Pancreas (tissue), 10 donors: ENCODE results near the gene GPX3. TPM values are rescaled to one million over a fixed set of nuclear protein-coding genes. Genes with fewer than 3 reads are reported as not detected.
A peak's percentile ranks its signal among the peaks of the same experiment; 100 is the strongest.

ENCODE experiments used
- ATAC-seq, 4 donors: fragments of 200-7000 bp; cut with Tn5 transposase; one replicate each; pipeline versions ENCODE4 v1.8.0 to v1.9.1; 2020; ENCODE audit warnings: mild to moderate bottlenecking in 4 of 4, moderate library complexity in 4 of 4
- DNase-seq, 6 donors: peaks; one replicate each; pipeline ENCODE4 v3.0.0-alpha.2; 2020
- FAIRE-seq: peaks from 2 replicates; lab custom pipeline; 2012; peaks lifted over from hg19 to GRCh38; lab: Jason Lieb, UNC
- H3K27ac ChIP-seq, 4 donors: fragments of 200-600 bp; sonication (generic); 1 replicate in 3 of 4; 2 replicates in 1 of 4; pipeline versions ENCODE4 v1.5.0 to v1.8.0; 2020
- H3K27me3 ChIP-seq, 4 donors: fragments of 200-600 bp; one replicate each; pipeline ENCODE4 v1.8.0; 2021
- H3K36me3 ChIP-seq, 3 donors: fragments of 200-600 bp; sonication (generic) in 1 of 3; one replicate each; pipeline versions ENCODE4 v1.5.0 to v1.8.0; 2020 to 2021
- H3K4me1 ChIP-seq, 3 donors: fragments of 200-600 bp; one replicate each; pipeline ENCODE4 v1.8.0; 2021
- H3K4me3 ChIP-seq, 4 donors: fragments of 200-600 bp; sonication (generic) in 2 of 4; one replicate each; pipeline versions ENCODE4 v1.5.0 to v1.8.0; 2020 to 2021
- H3K9me3 ChIP-seq, 4 donors: fragments of 200-600 bp; one replicate each; pipeline ENCODE4 v1.8.0; 2021
- CTCF ChIP-seq, 4 donors: fragments of 200-600 bp; sonication (generic) in 3 of 4; IDR thresholded peaks; one replicate each; pipeline versions ENCODE4 v1.5.0 to v1.8.0; 2021; ENCODE audit warnings: antibody characterized with exemption in 4 of 4
- WGBS, 2 donors: extraction: QIAGEN DNeasy Blood & Tissue Kit; methylation state at CpG; one replicate each; pipeline ENCODE4 v1.1.7; 2013; 5-methylcytosine and 5-hydroxymethylcytosine counted together
- intact Hi-C, 3 donors: fragments of 100-400 bp; cut with DNase I; formaldehyde crosslinking; loops; one replicate each; pipeline versions ENCODE4 v1.11.1 to v1.14.2; 2022
- polyA plus RNA-seq, 2 donors: library from polyadenylated mRNA; stranded (reverse); fragments of 200-250 nt; gene quantifications; one replicate each; pipeline ENCODE4 v1.2.3, GENCODE V29; 2013
- total RNA-seq, 6 donors: library from RNA; stranded (reverse); fragmentation: NEBNext Ultra II Directional in 4 of 6; extraction: Animal tissue kit (Norgen Biotek cat#: 25700) in 4 of 6; gene quantifications; one replicate each; pipeline versions ENCODE4 v1.2.1 to v1.2.4, GENCODE V29; 2021 to 2023
- donor health status: healthy with polysubstance abuse.
- donor health status: DM: no; HTN: no; CAD: no; lungs with moderate emphysema.
- donor health status: DM: no; HTN: no; CAD: no.
- donor health status: control.
- donor health status: control.
- donor health status: Bipolar disorder and iron deficiency.
- donor health status: DM: yes; HTN: yes; CAD: no.
- donor health status: DM: no; HTN: no; CAD: no.
- donor health status: DM: no; HTN: no; CAD: no.
- donor health status: DM: yes; HTN: yes; CAD: no.

Gene GPX3
- total and polyA plus RNA-seq, 8 donors: 26.3 to 298 (median 61.6) TPM

GRCh38 chr5:151042453-151043093 lies 22.2 kb downstream of the GPX3 start:
- H3K27me3 ChIP-seq: no peaks in the 10 kb centered on the region
- TF ChIP-seq CTCF (IDR thresholded peaks at IDR 0.05): no peak
- H3K36me3 ChIP-seq: peaks cover 3 to 75% (median 33%) of the 10 kb centered on the region in 3 donors
- 94 to 97% methylated on average over 12 of the region's 12 CpGs for WGBS, 2 donors
- no peak for ATAC-seq
- no peaks in the 10 kb centered on the region for H3K9me3 ChIP-seq
- H3K4me1 ChIP-seq: peaks cover 0 to 2% (median 0%) of the 10 kb centered on the region in 3 donors
- H3K4me3 ChIP-seq: no peak overlapping the region
- DNase-seq: peak in 1 of 6 donors; percentile 18
- FAIRE-seq: no peak
- intact Hi-C loops: no loop called here
- H3K27ac ChIP-seq: no peak overlapping the region

- FAIRE-seq: no peak
- no peaks in the 10 kb centered on the region for H3K4me1 ChIP-seq
- H3K27me3 ChIP-seq: no peaks in the 10 kb centered on the region
- peak; percentile 26 to 64 (median 50) for TF ChIP-seq CTCF (IDR thresholded peaks at IDR 0.05)
- 74 to 77% methylated on average over 13 of the region's 13 CpGs for WGBS, 2 donors
- H3K9me3 ChIP-seq: no peaks in the 10 kb centered on the region
- H3K4me3 ChIP-seq: no peak overlapping the region
- H3K27ac ChIP-seq: no peak overlapping the region
- DNase-seq: peak in 1 of 6 donors; percentile 25
- intact Hi-C loops: no loop called here
- ATAC-seq: peak in 3 of 4 donors; percentile 72 to 81 (median 73)
- peaks cover 0 to 57% (median 20%) of the 10 kb centered on the region in 3 donors for H3K36me3 ChIP-seq
These were observed 27.5 kb downstream of the GPX3 start for GRCh38 chr5:151047814-151048425.

- Histone ChIP-seq H3K27me3 (no peaks in the 10 kb centered on the region), H3K4me3 (no peak overlapping the region), H3K27ac (no peak overlapping the region), H3K9me3 (no peaks in the 10 kb centered on the region), H3K36me3 (peaks cover 0 to 59% (median 15%) of the 10 kb centered on the region in 3 donors), H3K4me1 (no peaks in the 10 kb centered on the region)
- ATAC-seq: peak in 2 of 4 donors; percentile 11 to 29
- peak in 1 of 6 donors; percentile 10 for DNase-seq
- no peak for FAIRE-seq
- WGBS, 2 donors: 63 to 64% methylated on average over 7 of the region's 7 CpGs
- intact Hi-C loops: no loop called here
- TF ChIP-seq CTCF (IDR thresholded peaks at IDR 0.05): peak in 1 of 4 donors; percentile 12
These were observed 28.1 kb downstream of the GPX3 start for GRCh38 chr5:151048526-151048925.

- H3K36me3 ChIP-seq: peaks cover 0 to 43% (median 15%) of the 10 kb centered on the region in 3 donors
- peak; percentile 72 to 93 (median 88) for ATAC-seq
- peak in 5 of 6 donors; percentile 63 to 85 (median 78) for DNase-seq
- H3K9me3 ChIP-seq: no peaks in the 10 kb centered on the region
- peaks cover 0 to 4% (median 0%) of the 10 kb centered on the region in 3 donors for H3K4me1 ChIP-seq
- peak; percentile 58 to 74 (median 64) for TF ChIP-seq CTCF (IDR thresholded peaks at IDR 0.05)
- 65 to 71% methylated on average over 6 of the region's 6 CpGs for WGBS, 2 donors
- H3K27me3 ChIP-seq: no peaks in the 10 kb centered on the region
- no peak for FAIRE-seq
- no peak overlapping the region for H3K4me3 ChIP-seq
- H3K27ac ChIP-seq: no peak overlapping the region
- intact Hi-C loops: loop anchor here in 1 of 3 donors (5.0 kb wide), 1 partner anchor 66 kb away; no protein-coding TSS in a partner anchor
These were observed 30.9 kb downstream of the GPX3 start for GRCh38 chr5:151051066-151051930.
